AG10803 (cell line): ENCODE data around the gene PRUNE2.

Experiments
- DNase-seq: peaks from one replicate; pipeline ENCODE4 v3.0.0; 2010; ENCODE audit warnings: low read depth
- H3K4me3 ChIP-seq: 2 replicates; pipeline ENCODE4 v1.5.1; 2011; ENCODE audit warnings: mild to moderate bottlenecking, low read length, control low read depth
- TF ChIP-seq, protein P1 (sequence below): conservative IDR thresholded peaks from 2 replicates; pipeline ENCODE4 v1.5.1; 2011; ENCODE audit warnings: mild to moderate bottlenecking, low read length, control low read depth, inconsistent platforms

The PRUNE2 gene

GRCh38 chr9:76738402-76738801 is 167.5 kb downstream of the PRUNE2 start:
- DNase-seq = no peak
- H3K4me3 ChIP-seq = no peak overlapping the region
- TF ChIP-seq, protein P1, sequence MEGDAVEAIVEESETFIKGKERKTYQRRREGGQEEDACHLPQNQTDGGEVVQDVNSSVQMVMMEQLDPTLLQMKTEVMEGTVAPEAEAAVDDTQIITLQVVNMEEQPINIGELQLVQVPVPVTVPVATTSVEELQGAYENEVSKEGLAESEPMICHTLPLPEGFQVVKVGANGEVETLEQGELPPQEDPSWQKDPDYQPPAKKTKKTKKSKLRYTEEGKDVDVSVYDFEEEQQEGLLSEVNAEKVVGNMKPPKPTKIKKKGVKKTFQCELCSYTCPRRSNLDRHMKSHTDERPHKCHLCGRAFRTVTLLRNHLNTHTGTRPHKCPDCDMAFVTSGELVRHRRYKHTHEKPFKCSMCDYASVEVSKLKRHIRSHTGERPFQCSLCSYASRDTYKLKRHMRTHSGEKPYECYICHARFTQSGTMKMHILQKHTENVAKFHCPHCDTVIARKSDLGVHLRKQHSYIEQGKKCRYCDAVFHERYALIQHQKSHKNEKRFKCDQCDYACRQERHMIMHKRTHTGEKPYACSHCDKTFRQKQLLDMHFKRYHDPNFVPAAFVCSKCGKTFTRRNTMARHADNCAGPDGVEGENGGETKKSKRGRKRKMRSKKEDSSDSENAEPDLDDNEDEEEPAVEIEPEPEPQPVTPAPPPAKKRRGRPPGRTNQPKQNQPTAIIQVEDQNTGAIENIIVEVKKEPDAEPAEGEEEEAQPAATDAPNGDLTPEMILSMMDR = no peak

- no peak overlapping the region for H3K4me3 ChIP-seq
- no peak for DNase-seq
- TF ChIP-seq, protein P1 = no peak
Measured at GRCh38 chr9:76737154-76737902, 168.6 kb downstream of the PRUNE2 start.

- TF ChIP-seq, protein P1 = no peak
- H3K4me3 ChIP-seq = no peak overlapping the region
- no peak for DNase-seq
Measured at GRCh38 chr9:76734716-76735115, 171.2 kb downstream of the PRUNE2 start.

GRCh38 chr9:76733096-76733495 is 172.8 kb downstream of the PRUNE2 start:
- TF ChIP-seq, protein P1 = no peak
- H3K4me3 ChIP-seq = no peak overlapping the region
- DNase-seq = peak; percentile 51

DNA sequence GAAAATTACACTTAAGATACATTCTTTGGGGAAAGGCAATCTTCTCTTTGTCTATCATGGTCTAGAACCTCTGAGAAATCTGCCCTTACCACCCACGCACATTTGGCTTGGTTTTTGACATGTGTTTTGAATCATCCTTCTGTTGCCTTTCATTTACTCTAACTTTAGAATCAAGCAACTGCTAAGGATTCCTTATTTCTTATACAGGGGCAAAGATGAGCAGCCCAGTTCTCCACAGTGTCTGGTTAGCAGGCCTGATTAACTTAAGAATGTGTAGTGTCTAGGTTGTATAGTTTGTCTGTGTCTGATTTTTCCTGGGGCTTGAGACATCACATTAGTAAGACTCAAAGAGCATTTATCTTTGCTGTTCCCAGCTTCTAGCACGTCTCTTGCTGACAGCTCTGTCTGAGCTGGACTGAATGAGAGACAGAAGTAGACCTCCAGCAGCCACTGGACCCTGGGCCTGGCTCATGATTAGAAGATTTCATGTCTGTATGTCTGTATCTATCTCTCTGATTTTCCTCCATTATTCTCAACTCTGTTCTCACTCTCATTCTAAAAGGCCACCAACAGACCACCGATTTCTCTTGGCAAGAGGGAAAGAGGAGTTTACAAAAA is 173.5 kb downstream of the PRUNE2 start:
- DNase-seq = peak; percentile 71
- TF ChIP-seq, protein P1 = no peak
- H3K4me3 ChIP-seq = no peak overlapping the region

DNA sequence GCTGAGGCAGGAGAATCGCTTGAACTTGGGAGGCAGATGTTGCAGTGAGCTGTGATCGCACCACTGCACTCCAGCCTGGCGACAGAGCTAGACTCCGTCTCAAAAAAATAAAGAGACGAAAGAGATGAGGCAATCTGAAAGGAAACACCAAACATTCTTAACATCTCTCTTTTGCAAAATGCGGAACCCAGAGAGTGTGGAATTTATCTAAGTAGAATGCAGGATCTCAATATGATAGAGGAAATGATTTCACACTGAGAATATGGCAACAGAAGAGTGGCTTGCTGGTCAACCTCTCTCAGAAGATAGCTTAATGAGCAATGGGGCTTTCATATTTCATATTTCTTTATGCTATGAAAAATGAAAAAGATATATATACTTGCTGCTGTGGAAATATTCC is 175.1 kb downstream of the PRUNE2 start:
- TF ChIP-seq, protein P1 = no peak
- H3K4me3 ChIP-seq = no peak overlapping the region
- peak; percentile 8 for DNase-seq

DNA sequence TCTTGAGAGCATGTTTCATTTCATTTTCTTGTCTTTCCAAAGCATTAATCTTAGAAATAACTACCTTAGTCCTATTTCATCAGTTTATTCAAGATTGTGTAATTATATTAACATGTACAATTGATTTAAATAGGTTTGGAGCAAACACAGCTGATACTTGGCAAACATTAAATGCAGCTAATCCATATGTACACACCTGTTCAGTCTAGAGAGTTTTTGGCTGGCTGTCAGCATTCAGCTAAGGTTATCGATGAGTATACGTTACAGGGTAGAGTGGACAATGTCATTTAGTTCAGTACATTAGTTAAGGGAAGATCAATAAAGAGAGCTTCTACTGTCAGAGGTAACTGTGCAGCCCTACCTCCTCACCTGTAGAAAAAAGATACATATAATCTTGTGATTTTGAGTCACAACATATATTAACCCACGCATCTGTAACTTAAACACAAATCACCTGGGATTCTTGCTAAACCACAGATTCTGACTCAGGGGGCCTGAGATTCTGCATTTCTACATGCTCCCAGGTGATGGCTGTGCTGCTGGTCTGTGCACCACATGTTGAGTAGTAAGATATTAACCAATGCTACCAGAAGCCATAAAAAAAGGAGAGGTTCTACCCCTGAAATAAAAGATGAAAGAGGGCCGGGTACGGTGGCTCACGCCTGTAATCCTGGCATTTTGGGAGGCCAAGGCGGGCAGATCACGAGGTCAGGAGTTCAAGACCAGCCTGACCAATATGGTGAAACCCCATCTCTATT is 175.8 kb downstream of the PRUNE2 start:
- TF ChIP-seq, protein P1 = no peak
- no peak overlapping the region for H3K4me3 ChIP-seq
- DNase-seq = no peak
